Activated B cell treated with CpG ODN at 0.5 μM for 24 hours (primary cell): ENCODE results near the gene TBC1D1. TPM values are rescaled to one million over a fixed set of nuclear protein-coding genes. Genes with fewer than 3 reads are reported as not detected.

Experiments
- ATAC-seq: fragments of 200-7000 bp; cut with Tn5 transposase; one replicate; pipeline ENCODE4 v1.10.0; 2021; ENCODE audit warnings: low read depth, mild to moderate bottlenecking, moderate library complexity
- CTCF ChIA-PET: fragments of 350-600 bp; sonication (Branson Sonifier 250); formaldehyde crosslinking; loops from one replicate; lab custom pipeline; 2021; ENCODE audit warnings: antibody characterized with exemption; lab: Charles Lee
- POLR2A ChIA-PET: fragments of 350-600 bp; sonication (Branson Sonifier 250); formaldehyde crosslinking; loops from one replicate; lab custom pipeline; 2021; ENCODE audit warnings: antibody characterized with exemption; lab: Charles Lee
- DNase-seq: peaks from one replicate; pipeline ENCODE4 v3.0.0; 2022
- H3K27ac Mint-ChIP-seq: one replicate; pipeline ENCODE4 v1.8.0; 2020; ENCODE audit warnings: mixed read lengths
- H3K27me3 Mint-ChIP-seq: one replicate; pipeline ENCODE4 v1.8.0; 2021; ENCODE audit warnings: mixed read lengths
- H3K36me3 Mint-ChIP-seq: one replicate; pipeline ENCODE4 v1.8.0; 2021; ENCODE audit warnings: low read depth, mixed read lengths
- H3K4me1 Mint-ChIP-seq: one replicate; pipeline ENCODE4 v1.8.0; 2021; ENCODE audit warnings: mixed read lengths
- H3K4me3 Mint-ChIP-seq: one replicate; pipeline ENCODE4 v1.8.0; 2020; ENCODE audit warnings: mild to moderate bottlenecking, mixed read lengths
- H3K9me3 Mint-ChIP-seq: one replicate; pipeline ENCODE4 v1.8.0; 2020; ENCODE audit warnings: mixed read lengths
- intact Hi-C: fragments of 100-400 bp; cut with micrococcal nuclease; formaldehyde crosslinking; loops from one replicate; pipeline ENCODE4 v1.15.1; 2024
- total RNA-seq: library from RNA; stranded (reverse); gene quantifications from 2 replicates; pipeline ENCODE4 v1.2.3, GENCODE V29; 2022
- TF ChIP-seq, protein P1 (sequence below): fragments of 200-600 bp; IDR thresholded peaks from one replicate; pipeline ENCODE4 v1.8.0; 2022; ENCODE audit warnings: antibody characterized with exemption, mild to moderate bottlenecking

Gene TBC1D1
- total RNA-seq, 1 donor from 2014 or later, result 84.8 TPM

DNA sequence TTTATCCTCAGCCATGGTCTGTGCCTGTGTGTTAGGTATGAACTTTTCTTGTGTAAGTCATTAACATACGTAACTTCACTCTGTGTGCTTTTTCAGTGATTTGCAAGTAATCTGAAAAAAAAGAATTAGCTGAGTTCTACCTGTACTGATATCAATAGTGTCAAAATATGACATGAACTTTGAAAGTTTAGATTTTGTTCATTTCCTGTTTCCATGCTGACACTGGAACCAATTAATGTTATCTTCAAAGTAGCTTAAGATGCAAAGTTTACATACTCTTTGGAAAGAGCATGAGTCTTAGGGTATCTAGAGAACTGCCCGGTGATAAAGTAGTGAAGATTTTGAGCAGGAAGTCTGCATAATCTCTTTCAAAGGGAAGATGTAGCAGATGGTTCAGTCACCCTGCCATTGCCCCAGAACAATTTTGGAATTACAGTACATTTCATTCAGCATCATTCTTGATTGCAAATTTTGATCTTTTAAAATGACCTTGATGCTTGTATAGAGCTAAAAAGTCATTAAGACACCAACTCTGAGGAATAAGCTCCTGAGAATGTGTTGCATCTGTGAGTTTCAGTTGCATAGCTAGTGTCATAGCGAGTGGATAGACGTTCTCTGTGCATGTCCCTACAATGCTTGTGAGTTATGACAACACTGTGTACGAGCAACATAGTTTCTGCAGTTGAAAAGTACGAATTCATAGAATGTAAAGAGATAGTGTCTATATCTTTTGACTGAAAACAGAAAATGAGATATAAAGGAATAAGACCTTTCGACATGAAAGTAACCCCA, 199.8 kb downstream of the TBC1D1 start:
- POLR2A ChIA-PET, result no interaction called here
- TF ChIP-seq, protein P1, sequence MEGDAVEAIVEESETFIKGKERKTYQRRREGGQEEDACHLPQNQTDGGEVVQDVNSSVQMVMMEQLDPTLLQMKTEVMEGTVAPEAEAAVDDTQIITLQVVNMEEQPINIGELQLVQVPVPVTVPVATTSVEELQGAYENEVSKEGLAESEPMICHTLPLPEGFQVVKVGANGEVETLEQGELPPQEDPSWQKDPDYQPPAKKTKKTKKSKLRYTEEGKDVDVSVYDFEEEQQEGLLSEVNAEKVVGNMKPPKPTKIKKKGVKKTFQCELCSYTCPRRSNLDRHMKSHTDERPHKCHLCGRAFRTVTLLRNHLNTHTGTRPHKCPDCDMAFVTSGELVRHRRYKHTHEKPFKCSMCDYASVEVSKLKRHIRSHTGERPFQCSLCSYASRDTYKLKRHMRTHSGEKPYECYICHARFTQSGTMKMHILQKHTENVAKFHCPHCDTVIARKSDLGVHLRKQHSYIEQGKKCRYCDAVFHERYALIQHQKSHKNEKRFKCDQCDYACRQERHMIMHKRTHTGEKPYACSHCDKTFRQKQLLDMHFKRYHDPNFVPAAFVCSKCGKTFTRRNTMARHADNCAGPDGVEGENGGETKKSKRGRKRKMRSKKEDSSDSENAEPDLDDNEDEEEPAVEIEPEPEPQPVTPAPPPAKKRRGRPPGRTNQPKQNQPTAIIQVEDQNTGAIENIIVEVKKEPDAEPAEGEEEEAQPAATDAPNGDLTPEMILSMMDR, result no peak
- intact Hi-C loops, result no loop called here
- H3K4me1 Mint-ChIP-seq, result no peaks in the 10 kb centered on the region
- no peak overlapping the region for H3K4me3 Mint-ChIP-seq
- ATAC-seq (no peak), DNase-seq (no peak)
- peaks cover 74% of the 10 kb centered on the region for H3K36me3 Mint-ChIP-seq
- CTCF ChIA-PET, result no interaction called here
- H3K27ac Mint-ChIP-seq, result no peak overlapping the region
- no peaks in the 10 kb centered on the region for H3K27me3 Mint-ChIP-seq
- H3K9me3 Mint-ChIP-seq, result no peaks in the 10 kb centered on the region

- TF ChIP-seq, protein P1, result no peak
- POLR2A ChIA-PET, result no interaction called here
- H3K9me3 Mint-ChIP-seq, result no peaks in the 10 kb centered on the region
- H3K4me3 Mint-ChIP-seq, result no peak overlapping the region
- DNase-seq, result no peak
- peaks cover 78% of the 10 kb centered on the region for H3K36me3 Mint-ChIP-seq
- H3K27ac Mint-ChIP-seq, result no peak overlapping the region
- H3K4me1 Mint-ChIP-seq, result no peaks in the 10 kb centered on the region
- H3K27me3 Mint-ChIP-seq, result no peaks in the 10 kb centered on the region
- CTCF ChIA-PET, result no interaction called here
- ATAC-seq, result no peak
- intact Hi-C loops, result no loop called here
Measured at GRCh38 chr4:38091636-38092035, 200.8 kb downstream of the TBC1D1 start.

DNA sequence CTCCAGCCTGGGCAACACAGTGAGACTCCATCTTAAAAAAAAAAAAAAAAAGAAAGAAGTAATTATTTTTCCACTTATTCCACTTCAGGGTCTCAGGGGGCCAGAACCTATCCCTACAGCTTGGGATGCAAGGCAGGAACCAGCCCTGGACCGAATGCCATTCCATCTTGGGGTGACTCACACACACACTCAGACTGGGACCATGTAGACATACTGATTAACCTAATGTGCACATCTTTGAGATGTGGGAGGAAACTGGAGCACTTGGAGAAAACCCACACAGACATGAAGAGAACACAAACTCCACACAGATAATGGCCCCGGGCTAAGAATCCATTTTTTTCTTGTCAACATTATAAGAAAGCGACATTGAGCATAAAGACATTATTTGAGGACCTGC, 201.8 kb downstream of the TBC1D1 start:
- Mint-ChIP-seq H3K9me3 (no peaks in the 10 kb centered on the region), H3K36me3 (peaks cover 77% of the 10 kb centered on the region), H3K27ac (no peak overlapping the region), H3K27me3 (no peaks in the 10 kb centered on the region), H3K4me3 (no peak overlapping the region), H3K4me1 (no peaks in the 10 kb centered on the region)
- no peak for DNase-seq
- ATAC-seq, result no peak
- ChIA-PET CTCF (no interaction called here), POLR2A (no interaction called here)
- intact Hi-C loops, result no loop called here
- TF ChIP-seq, protein P1, result no peak

DNA sequence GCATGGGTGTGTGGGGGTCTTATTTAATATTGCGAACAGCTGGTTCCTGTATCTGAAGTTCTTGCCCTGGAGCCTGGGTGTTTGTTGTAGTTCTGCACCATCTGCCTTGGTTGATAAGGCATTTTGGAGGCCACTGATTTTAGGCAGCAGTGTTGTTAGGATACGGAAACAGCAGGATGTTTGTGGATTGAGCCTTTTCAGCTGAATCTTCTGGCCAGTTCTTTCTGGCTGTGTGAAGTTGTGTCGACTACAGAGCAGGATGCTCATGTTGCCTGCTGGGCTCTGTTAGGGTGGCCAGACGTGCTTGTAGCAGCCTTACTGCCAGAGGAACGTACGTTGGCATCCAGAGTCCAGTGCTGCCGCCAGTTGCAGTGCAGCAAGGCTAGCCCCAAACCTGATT, 203.5 kb downstream of the TBC1D1 start:
- intact Hi-C loops, result no loop called here
- TF ChIP-seq, protein P1, result no peak
- H3K27ac Mint-ChIP-seq, result no peak overlapping the region
- ChIA-PET CTCF (no interaction called here), POLR2A (no interaction called here)
- H3K27me3 Mint-ChIP-seq, result no peaks in the 10 kb centered on the region
- peaks cover 82% of the 10 kb centered on the region for H3K36me3 Mint-ChIP-seq
- no peak for DNase-seq
- ATAC-seq, result no peak
- no peaks in the 10 kb centered on the region for H3K4me1 Mint-ChIP-seq
- no peaks in the 10 kb centered on the region for H3K9me3 Mint-ChIP-seq
- no peak overlapping the region for H3K4me3 Mint-ChIP-seq

DNA sequence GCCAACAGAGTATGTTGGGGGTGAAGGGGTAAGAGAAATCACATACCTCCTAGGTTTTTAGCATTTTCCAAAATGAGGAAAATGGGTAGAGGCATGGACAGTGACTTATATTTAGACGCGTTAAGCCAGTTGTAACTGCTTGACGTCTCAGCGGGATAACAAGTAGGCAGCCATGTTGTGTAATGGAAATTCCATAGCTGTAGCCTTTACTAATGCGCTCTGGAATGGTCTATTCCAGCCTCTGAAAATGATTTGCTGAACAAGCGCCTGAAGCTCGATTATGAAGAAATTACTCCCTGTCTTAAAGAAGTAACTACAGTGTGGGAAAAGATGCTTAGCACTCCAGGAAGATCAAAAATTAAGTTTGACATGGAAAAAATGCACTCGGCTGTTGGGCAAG, 204.8 kb downstream of the TBC1D1 start:
- H3K4me3 Mint-ChIP-seq, result no peak overlapping the region
- TF ChIP-seq, protein P1, result no peak
- CTCF ChIA-PET, result interaction anchor here (0.9 kb wide), 1 partner anchor 9 kb away, joined by 3 read pairs; no protein-coding TSS in a partner anchor
- H3K27ac Mint-ChIP-seq, result no peak overlapping the region
- no peak for ATAC-seq
- intact Hi-C loops, result no loop called here
- DNase-seq, result no peak
- H3K9me3 Mint-ChIP-seq, result no peaks in the 10 kb centered on the region
- no peaks in the 10 kb centered on the region for H3K4me1 Mint-ChIP-seq
- H3K27me3 Mint-ChIP-seq, result no peaks in the 10 kb centered on the region
- POLR2A ChIA-PET, result no interaction called here
- H3K36me3 Mint-ChIP-seq, result peaks cover 81% of the 10 kb centered on the region
